K562 (cell line): Measurements from ENCODE around the gene WDFY2. TPM values are rescaled to one million over a fixed set of nuclear protein-coding genes. Genes with fewer than 3 reads are reported as not detected.

ENCODE experiments used
- ARHGAP35 ChIP-seq: fragments of 450-650 bp; IDR thresholded peaks from 2 replicates; pipeline ENCODE4 v1.6.1; 2018; ENCODE audit not compliant: partially characterized antibody
- DPF2 ChIP-seq: fragments of 450-650 bp; IDR thresholded peaks from 2 replicates; pipeline ENCODE4 v1.6.1; 2016
- HIVEP1 ChIP-seq: fragments of 250-450 bp; sonication (Bioruptor Pico); IDR thresholded peaks from 2 replicates; pipeline ENCODE4 v1.4.0; 2020; ENCODE audit warnings: mild to moderate bottlenecking
- KDM2B ChIP-seq: fragments of 250-450 bp; sonication (Bioruptor Pico); IDR thresholded peaks from 2 replicates; pipeline ENCODE4 v1.8.0; 2021; ENCODE audit warnings: mild to moderate bottlenecking, moderate library complexity
- NFIC ChIP-seq: fragments of 450-650 bp; IDR thresholded peaks from 2 replicates; pipeline ENCODE4 v1.6.1; 2017; ENCODE audit warnings: mild to moderate bottlenecking, inconsistent platforms
- NFRKB ChIP-seq: fragments of 450-650 bp; IDR thresholded peaks from 2 replicates; pipeline ENCODE4 v1.6.1; 2016; ENCODE audit warnings: low read depth
- NUFIP1 ChIP-seq: fragments of 450-650 bp; IDR thresholded peaks from 2 replicates; pipeline ENCODE4 v1.6.1; 2018; ENCODE audit not compliant: partially characterized antibody
- POLR2AphosphoS2 ChIP-seq: IDR thresholded peaks from 2 replicates; pipeline ENCODE4 v1.6.1; 2012; ENCODE audit warnings: low read length, improper control_type of control experiment
- RBM15 ChIP-seq: fragments of 200-400 bp; formaldehyde crosslinking; IDR thresholded peaks from 2 replicates; pipeline ENCODE4 v1.6.1; 2018; ENCODE audit warnings: mild to moderate bottlenecking, low read length, moderate library complexity; ENCODE audit not compliant: insufficient read depth
- RBM22 ChIP-seq: fragments of 200-400 bp; formaldehyde crosslinking; IDR thresholded peaks from 2 replicates; pipeline ENCODE4 v1.6.1; 2018; ENCODE audit warnings: low read length, low read depth; ENCODE audit not compliant: poor library complexity, severe bottlenecking
- TARDBP ChIP-seq: fragments of 450-650 bp; IDR thresholded peaks from 2 replicates; pipeline ENCODE4 v1.6.1; 2016
- WHSC1 ChIP-seq: IDR thresholded peaks from one replicate; pipeline ENCODE4 v1.6.1; 2012; ENCODE audit warnings: low read length, control low read depth, inconsistent platforms
- ZNF785 ChIP-seq: fragments of 250-450 bp; sonication (Bioruptor Pico); IDR thresholded peaks from 2 replicates; pipeline ENCODE4 v1.4.0; 2020; ENCODE audit warnings: mild to moderate bottlenecking
- polyA plus RNA-seq, 8 experiments: library from polyadenylated mRNA; depleted of rRNA in 4 of 8; stranded (reverse) in 5 of 8; unstranded in 3 of 8; fragments of >200 nt; fragmentation: Nextera tagmentation in 2 of 8; fragmentation: Illumina TruSeq in 1 of 8; extraction: Ambion mirVana in 2 of 8; extraction: Trizol in 1 of 8; gene quantifications; 2 replicates each; pipeline versions ENCODE4 v1.2.1 to v1.2.3, GENCODE V29; 2011 to 2014; ENCODE audit warnings: inconsistent platforms in 1 of 8, missing spikeins in 1 of 8
- total RNA-seq, 7 experiments: library from RNA; depleted of rRNA in 6 of 7; stranded (reverse); fragments of >200 nt in 6 of 7; fragmentation: Illumina TruSeq in 2 of 7; extraction: Trizol in 2 of 7; gene quantifications; 2 replicates each; pipeline versions ENCODE4 v1.2.1 to v1.2.3, GENCODE V29; 2011 to 2021; ENCODE audit warnings: low replicate concordance in 1 of 7
- TF ChIP-seq, protein P1 (sequence below): fragments of 250-450 bp; sonication (Bioruptor Pico); IDR thresholded peaks from 2 replicates; pipeline ENCODE4 v1.5.0; 2021
- TF ChIP-seq, protein P2 (sequence below): sonication (generic); formaldehyde crosslinking; IDR thresholded peaks from 2 replicates; pipeline ENCODE4 v1.8.0; 2023; ENCODE audit warnings: mild to moderate bottlenecking, missing genetic modification reagents
- TF ChIP-seq, protein P3 (sequence below): fragments of 450-650 bp; IDR thresholded peaks from 2 replicates; pipeline ENCODE4 v1.6.1; 2017; ENCODE audit warnings: mild to moderate bottlenecking, moderate library complexity
- TF ChIP-seq, protein P4 (sequence below): fragments of 250-450 bp; sonication (Bioruptor Pico); IDR thresholded peaks from 2 replicates; pipeline ENCODE4 v1.4.0; 2020; ENCODE audit warnings: borderline replicate concordance
- TF ChIP-seq, protein P5 (sequence below): fragments of 450-650 bp; IDR thresholded peaks from 2 replicates; pipeline ENCODE4 v1.6.1; 2016; ENCODE audit warnings: missing biosample characterization, missing genetic modification characterization
- TF ChIP-seq, protein P6 (sequence below): sonication (generic); formaldehyde crosslinking; IDR thresholded peaks from 2 replicates; pipeline ENCODE4 v1.8.0; 2022; ENCODE audit warnings: mild to moderate bottlenecking, missing genetic modification reagents

WDFY2 gene
- total and polyA plus RNA-seq, 9 of the 15 experiments (the other 6 are each of a cell fraction or from before 2014, with no cell fraction given), result 0.66 to 6.4 (median 4.4) TPM

DNA sequence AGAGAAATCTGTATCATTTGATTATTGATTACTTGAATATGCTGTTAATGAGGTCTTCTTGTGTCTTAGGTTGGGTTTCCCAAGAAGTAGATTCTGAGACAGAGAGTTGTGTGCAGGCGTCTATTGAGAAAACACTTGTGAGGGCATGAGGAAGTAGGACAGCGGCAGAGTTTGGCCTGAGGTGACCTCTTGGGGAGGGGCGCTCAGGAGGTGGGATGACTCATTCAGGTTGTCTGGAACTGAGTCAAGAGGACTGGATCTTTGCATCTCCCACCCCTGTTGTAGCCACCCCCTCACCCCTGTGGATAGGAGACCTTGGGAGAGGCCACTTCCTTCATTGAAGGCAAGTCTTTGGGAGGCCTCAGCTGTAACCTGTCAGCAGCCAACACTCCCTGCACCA is 35.2 kb upstream of the WDFY2 start (continued):
- TF ChIP-seq, protein P1, sequence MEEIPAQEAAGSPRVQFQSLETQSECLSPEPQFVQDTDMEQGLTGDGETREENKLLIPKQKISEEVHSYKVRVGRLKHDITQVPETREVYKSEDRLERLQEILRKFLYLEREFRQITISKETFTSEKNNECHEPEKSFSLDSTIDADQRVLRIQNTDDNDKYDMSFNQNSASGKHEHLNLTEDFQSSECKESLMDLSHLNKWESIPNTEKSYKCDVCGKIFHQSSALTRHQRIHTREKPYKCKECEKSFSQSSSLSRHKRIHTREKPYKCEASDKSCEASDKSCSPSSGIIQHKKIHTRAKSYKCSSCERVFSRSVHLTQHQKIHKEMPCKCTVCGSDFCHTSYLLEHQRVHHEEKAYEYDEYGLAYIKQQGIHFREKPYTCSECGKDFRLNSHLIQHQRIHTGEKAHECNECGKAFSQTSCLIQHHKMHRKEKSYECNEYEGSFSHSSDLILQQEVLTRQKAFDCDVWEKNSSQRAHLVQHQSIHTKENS, result no peak
- no peak for TF ChIP-seq RBM22
- TF ChIP-seq, protein P2, sequence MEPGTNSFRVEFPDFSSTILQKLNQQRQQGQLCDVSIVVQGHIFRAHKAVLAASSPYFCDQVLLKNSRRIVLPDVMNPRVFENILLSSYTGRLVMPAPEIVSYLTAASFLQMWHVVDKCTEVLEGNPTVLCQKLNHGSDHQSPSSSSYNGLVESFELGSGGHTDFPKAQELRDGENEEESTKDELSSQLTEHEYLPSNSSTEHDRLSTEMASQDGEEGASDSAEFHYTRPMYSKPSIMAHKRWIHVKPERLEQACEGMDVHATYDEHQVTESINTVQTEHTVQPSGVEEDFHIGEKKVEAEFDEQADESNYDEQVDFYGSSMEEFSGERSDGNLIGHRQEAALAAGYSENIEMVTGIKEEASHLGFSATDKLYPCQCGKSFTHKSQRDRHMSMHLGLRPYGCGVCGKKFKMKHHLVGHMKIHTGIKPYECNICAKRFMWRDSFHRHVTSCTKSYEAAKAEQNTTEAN (CRISPR knock-in tag), result no peak
- TF ChIP-seq POLR2AphosphoS2, result no peak
- TF ChIP-seq, protein P3, sequence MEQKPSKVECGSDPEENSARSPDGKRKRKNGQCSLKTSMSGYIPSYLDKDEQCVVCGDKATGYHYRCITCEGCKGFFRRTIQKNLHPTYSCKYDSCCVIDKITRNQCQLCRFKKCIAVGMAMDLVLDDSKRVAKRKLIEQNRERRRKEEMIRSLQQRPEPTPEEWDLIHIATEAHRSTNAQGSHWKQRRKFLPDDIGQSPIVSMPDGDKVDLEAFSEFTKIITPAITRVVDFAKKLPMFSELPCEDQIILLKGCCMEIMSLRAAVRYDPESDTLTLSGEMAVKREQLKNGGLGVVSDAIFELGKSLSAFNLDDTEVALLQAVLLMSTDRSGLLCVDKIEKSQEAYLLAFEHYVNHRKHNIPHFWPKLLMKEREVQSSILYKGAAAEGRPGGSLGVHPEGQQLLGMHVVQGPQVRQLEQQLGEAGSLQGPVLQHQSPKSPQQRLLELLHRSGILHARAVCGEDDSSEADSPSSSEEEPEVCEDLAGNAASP, result peak; percentile 80
- TF ChIP-seq KDM2B (CRISPR knock-in tag), result no peak
- TF ChIP-seq HIVEP1 (CRISPR knock-in tag), result no peak
- TF ChIP-seq, protein P4, sequence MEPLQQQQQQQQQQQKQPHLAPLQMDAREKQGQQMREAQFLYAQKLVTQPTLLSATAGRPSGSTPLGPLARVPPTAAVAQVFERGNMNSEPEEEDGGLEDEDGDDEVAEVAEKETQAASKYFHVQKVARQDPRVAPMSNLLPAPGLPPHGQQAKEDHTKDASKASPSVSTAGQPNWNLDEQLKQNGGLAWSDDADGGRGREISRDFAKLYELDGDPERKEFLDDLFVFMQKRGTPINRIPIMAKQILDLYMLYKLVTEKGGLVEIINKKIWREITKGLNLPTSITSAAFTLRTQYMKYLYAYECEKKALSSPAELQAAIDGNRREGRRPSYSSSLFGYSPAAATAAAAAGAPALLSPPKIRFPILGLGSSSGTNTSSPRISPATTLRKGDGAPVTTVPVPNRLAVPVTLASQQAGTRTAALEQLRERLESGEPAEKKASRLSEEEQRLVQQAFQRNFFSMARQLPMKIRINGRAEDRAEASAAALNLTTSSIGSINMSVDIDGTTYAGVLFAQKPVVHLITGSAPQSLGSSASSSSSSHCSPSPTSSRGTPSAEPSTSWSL (CRISPR knock-in tag), result no peak
- TF ChIP-seq TARDBP, result no peak
- TF ChIP-seq ARHGAP35, result no peak
- TF ChIP-seq, protein P5, sequence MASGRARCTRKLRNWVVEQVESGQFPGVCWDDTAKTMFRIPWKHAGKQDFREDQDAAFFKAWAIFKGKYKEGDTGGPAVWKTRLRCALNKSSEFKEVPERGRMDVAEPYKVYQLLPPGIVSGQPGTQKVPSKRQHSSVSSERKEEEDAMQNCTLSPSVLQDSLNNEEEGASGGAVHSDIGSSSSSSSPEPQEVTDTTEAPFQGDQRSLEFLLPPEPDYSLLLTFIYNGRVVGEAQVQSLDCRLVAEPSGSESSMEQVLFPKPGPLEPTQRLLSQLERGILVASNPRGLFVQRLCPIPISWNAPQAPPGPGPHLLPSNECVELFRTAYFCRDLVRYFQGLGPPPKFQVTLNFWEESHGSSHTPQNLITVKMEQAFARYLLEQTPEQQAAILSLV (tag), result no peak
- TF ChIP-seq DPF2, result peak; percentile 60
- TF ChIP-seq NFIC, result peak; percentile 56
- no peak for TF ChIP-seq RBM15
- TF ChIP-seq ZNF785 (CRISPR knock-in tag), result no peak
- TF ChIP-seq NFRKB, result no peak
- no peak for TF ChIP-seq WHSC1
- TF ChIP-seq, protein P6, sequence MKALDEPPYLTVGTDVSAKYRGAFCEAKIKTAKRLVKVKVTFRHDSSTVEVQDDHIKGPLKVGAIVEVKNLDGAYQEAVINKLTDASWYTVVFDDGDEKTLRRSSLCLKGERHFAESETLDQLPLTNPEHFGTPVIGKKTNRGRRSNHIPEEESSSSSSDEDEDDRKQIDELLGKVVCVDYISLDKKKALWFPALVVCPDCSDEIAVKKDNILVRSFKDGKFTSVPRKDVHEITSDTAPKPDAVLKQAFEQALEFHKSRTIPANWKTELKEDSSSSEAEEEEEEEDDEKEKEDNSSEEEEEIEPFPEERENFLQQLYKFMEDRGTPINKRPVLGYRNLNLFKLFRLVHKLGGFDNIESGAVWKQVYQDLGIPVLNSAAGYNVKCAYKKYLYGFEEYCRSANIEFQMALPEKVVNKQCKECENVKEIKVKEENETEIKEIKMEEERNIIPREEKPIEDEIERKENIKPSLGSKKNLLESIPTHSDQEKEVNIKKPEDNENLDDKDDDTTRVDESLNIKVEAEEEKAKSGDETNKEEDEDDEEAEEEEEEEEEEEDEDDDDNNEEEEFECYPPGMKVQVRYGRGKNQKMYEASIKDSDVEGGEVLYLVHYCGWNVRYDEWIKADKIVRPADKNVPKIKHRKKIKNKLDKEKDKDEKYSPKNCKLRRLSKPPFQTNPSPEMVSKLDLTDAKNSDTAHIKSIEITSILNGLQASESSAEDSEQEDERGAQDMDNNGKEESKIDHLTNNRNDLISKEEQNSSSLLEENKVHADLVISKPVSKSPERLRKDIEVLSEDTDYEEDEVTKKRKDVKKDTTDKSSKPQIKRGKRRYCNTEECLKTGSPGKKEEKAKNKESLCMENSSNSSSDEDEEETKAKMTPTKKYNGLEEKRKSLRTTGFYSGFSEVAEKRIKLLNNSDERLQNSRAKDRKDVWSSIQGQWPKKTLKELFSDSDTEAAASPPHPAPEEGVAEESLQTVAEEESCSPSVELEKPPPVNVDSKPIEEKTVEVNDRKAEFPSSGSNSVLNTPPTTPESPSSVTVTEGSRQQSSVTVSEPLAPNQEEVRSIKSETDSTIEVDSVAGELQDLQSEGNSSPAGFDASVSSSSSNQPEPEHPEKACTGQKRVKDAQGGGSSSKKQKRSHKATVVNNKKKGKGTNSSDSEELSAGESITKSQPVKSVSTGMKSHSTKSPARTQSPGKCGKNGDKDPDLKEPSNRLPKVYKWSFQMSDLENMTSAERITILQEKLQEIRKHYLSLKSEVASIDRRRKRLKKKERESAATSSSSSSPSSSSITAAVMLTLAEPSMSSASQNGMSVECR (CRISPR knock-in tag), result no peak
- no peak for TF ChIP-seq NUFIP1
